GM10248 (cell line): Measurements from ENCODE around the gene NFAT5.
"Not testable (repeated sequence)": the region's sequence is repeated elsewhere in the genome, so short reads cannot be mapped to it uniquely, and the experiment has no call there.

Source experiments
- CTCF ChIA-PET: fragments of 300-600 bp; sonication (Branson Sonifier 250); formaldehyde crosslinking; extraction: SDS; loops from one replicate; lab custom pipeline; 2021; ENCODE audit warnings: antibody characterized with exemption; lab: Yijun Ruan, JAX
- POLR2A ChIA-PET: fragments of 350-650 bp; sonication (Branson Sonifier 250); formaldehyde crosslinking; extraction: SDS; loops from one replicate; lab custom pipeline; 2020; ENCODE audit warnings: antibody characterized with exemption; lab: Yijun Ruan, JAX
- DNase-seq: peaks from one replicate; pipeline ENCODE4 v3.0.0; 2012; ENCODE audit errors: extremely low spot score
- TF ChIP-seq, protein P1 (sequence below): IDR thresholded peaks from 2 replicates; pipeline ENCODE4 v1.5.1; 2012; ENCODE audit warnings: mild to moderate bottlenecking, low read depth; ENCODE audit errors: extremely low read depth, missing control alignments, control extremely low read depth

NFAT5 gene

DNA sequence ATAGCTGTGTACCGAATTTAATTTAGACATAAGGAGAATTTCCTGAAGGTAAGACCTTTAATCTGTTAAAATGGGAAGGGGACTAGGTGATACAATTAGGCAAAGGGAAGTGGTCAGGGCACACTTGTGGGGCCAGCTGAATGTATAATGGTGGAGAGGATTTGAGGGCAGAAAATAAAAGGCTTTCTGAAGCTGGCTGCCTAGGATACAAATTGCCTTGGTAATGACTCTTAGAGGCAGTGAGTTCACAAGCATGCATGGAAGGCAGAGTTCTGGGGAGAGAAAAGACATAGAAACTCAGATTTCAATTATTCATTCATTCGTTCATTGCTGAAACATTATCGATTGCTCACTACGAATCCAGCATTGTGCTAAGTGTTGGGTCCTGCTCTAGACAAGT lies 12.4 kb upstream of the NFAT5 start:
- ChIA-PET CTCF (interaction anchor here (0.9 to 2.0 kb wide), 2 partner anchors 8 to 11 kb away, joined by 3 to 8 read pairs; no protein-coding TSS in a partner anchor), POLR2A (interaction anchor here (1.1 kb wide), 1 partner anchor 14 kb away, joined by 3 read pairs; no protein-coding TSS in a partner anchor)
- TF ChIP-seq, protein P1, sequence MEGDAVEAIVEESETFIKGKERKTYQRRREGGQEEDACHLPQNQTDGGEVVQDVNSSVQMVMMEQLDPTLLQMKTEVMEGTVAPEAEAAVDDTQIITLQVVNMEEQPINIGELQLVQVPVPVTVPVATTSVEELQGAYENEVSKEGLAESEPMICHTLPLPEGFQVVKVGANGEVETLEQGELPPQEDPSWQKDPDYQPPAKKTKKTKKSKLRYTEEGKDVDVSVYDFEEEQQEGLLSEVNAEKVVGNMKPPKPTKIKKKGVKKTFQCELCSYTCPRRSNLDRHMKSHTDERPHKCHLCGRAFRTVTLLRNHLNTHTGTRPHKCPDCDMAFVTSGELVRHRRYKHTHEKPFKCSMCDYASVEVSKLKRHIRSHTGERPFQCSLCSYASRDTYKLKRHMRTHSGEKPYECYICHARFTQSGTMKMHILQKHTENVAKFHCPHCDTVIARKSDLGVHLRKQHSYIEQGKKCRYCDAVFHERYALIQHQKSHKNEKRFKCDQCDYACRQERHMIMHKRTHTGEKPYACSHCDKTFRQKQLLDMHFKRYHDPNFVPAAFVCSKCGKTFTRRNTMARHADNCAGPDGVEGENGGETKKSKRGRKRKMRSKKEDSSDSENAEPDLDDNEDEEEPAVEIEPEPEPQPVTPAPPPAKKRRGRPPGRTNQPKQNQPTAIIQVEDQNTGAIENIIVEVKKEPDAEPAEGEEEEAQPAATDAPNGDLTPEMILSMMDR = no peak
- no peak for DNase-seq

DNA sequence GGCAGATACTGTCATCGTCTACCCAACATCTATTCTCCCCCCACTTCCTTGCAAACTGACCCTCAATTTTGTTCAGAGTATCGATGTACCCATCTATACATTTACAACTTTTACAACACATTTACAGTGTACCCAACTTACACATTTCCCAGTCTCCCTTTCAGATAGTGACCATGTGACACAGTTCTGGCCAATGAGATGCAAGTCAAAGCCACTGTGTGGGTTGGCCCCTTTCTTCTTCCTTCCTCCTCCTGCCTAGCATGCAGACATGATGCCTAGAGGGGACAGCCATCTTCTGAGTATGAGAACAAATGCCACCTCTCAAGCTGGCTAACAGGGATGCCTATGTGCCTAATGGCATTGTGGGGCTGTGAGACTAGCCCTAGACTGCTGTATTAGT lies 11.3 kb upstream of the NFAT5 start:
- DNase-seq = no peak
- CTCF ChIA-PET = interaction anchor here (1.8 to 2.0 kb wide), 2 partner anchors 9 to 11 kb away, joined by 5 to 8 read pairs; no protein-coding TSS in a partner anchor
- TF ChIP-seq, protein P1 = no peak
- POLR2A ChIA-PET = no interaction called here

DNA sequence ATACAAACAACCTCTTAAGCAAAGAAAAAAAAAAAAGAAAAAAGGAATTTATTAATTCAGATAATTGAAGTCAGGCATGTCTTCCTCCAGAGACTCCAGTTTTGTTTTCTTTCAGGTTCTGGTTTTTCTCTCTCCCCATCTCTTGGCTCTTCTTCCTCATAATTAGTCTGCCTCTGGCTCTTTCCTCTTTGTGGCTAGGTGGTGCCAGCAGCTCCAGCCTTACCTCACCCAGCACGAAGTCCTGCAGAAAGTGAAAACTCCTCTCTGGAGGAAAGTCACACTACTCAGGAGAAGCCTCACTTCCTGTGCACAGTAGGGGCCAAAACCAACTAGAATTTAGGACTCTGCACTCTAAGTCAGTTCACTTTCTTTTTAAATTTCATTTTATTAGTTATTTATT lies 10.3 kb upstream of the NFAT5 start:
- POLR2A ChIA-PET = no interaction called here
- TF ChIP-seq, protein P1 = no peak
- CTCF ChIA-PET = interaction anchor here (1.0 to 2.0 kb wide), 3 partner anchors 9 to 12 kb away, joined by 3 to 8 read pairs (median 5); no protein-coding TSS in a partner anchor
- DNase-seq = no peak

DNA sequence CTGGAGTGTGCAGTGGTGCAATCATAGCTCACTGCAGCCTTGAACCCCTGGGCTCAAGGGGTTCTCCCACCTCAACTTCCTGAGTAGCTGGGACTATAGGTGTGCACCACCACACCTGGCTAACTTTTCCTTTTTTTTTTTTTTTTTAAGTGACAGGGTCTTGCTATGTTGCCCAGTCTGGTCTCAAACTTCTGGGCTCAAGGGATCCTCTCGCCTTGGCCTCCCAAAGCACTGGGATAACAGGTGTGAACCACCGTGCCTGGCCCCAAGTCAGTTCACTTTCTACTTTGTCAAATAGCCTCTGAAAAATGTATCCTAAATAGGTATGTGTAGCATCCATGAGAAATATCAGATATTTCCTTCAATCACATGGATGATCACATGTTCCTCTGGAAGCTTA lies 9.9 kb upstream of the NFAT5 start:
- POLR2A ChIA-PET = no interaction called here
- TF ChIP-seq, protein P1 = no peak
- no peak for DNase-seq
- CTCF ChIA-PET = interaction anchor here (1.0 kb wide), 1 partner anchor 9 kb away, joined by 3 read pairs; no protein-coding TSS in a partner anchor

DNA sequence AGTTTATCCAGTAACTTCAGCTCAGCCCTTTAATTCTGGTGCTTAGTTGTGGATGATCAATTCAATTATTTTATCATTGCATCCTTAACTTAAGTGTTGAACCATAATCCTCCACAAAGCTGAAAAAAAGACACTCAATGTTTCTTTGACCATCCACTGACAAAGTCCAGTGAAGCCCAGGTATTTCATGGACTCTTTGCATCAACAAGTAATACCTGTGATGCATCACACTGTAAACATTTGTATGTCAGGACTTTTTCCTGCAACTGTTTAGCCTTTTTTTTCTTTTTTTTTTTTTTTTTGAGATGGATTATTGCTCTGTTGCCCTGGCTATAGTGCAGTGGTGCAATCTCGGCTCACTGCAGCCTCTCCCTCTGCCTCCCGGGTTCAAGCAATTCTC lies 6.6 kb upstream of the NFAT5 start:
- TF ChIP-seq, protein P1 = no peak
- ChIA-PET CTCF (no interaction called here), POLR2A (interaction anchor here (0.7 kb wide), 1 partner anchor 56 kb away, joined by 3 read pairs; no protein-coding TSS in a partner anchor)
- no peak for DNase-seq

DNA sequence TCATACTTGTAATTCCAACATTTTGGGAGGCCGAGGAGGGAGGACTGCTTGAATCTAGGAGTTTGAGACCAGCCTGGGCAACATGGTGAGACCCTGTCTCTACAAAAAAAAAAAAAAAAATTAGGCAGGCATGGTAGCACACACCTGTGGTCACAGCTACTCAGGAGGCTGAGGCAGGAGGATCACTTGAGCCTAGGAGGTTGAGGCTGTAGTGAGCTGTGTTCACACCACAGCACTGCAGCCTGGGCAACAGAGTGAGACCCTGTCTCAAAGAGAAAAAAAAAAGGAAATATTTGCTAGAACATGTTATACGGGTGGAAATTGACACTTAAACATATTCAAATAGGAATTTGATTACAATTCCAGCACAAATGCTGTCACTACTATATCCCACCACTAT lies 4.4 kb upstream of the NFAT5 start:
- POLR2A ChIA-PET = not testable (repeated sequence)

DNA sequence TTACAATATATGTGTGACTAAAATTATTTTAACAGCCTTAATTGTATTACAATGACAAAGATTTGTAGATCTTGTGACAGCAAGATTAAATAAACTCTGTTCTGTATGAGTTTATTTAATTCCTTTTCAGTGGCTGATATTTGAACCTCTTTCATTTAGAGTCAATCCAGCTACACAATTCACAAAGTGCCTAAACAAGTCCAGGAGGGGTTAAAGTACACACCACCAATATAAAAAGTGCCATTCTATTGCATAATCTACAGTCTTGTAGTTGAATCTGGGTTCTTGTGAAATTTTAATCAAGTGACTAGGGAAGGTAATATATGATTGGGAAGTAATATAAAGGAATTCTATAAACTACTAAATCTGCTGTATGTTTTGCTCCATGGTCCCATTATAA lies 3.9 kb upstream of the NFAT5 start:
- TF ChIP-seq, protein P1 = no peak
- CTCF ChIA-PET = interaction anchor here (1.5 kb wide), 1 partner anchor 9 kb away, joined by 3 read pairs; no protein-coding TSS in a partner anchor
- POLR2A ChIA-PET = no interaction called here
- DNase-seq = no peak

More for the DNA sequence above, 4.4 kb upstream of the NFAT5 start:
- CTCF ChIA-PET = interaction anchor here (1.5 kb wide), 1 partner anchor 10 kb away, joined by 3 read pairs; no protein-coding TSS in a partner anchor
- not testable (repeated sequence) for DNase-seq
